ENCODE results near the gene FN1.

DNA sequence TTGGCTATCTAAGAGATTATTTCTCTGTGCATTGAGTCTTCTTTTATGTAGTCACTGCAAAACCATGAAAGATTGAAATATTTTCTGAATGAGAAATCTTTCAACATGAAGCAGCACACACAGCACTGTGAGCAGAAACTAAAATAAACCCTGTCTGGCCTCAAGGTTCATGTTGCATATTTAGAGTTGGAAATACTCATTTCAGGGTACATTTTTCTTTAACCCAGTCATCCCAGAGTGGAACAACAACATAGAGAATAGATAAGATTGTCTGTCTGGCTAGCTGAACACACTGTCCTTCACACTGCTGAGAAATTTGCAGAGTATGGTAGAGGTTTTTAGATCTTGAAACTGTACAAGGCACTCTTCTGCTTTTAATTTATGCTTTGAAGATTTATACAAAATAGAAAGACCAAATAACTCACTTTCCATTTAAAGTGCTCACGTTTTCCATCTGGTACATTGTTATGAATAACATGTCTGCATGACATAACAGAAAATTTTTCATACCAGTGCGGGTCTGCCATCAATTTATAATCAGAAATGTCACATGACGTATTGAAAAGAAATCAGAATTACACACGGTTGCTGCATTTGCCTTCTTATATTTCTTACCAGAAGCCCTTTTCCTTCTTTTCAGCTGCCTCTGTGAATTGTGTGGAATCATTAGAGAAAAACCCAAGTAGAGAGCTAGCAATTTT lies 25.0 kb upstream of the FN1 start:
- TF ChIP-seq, protein P1, sequence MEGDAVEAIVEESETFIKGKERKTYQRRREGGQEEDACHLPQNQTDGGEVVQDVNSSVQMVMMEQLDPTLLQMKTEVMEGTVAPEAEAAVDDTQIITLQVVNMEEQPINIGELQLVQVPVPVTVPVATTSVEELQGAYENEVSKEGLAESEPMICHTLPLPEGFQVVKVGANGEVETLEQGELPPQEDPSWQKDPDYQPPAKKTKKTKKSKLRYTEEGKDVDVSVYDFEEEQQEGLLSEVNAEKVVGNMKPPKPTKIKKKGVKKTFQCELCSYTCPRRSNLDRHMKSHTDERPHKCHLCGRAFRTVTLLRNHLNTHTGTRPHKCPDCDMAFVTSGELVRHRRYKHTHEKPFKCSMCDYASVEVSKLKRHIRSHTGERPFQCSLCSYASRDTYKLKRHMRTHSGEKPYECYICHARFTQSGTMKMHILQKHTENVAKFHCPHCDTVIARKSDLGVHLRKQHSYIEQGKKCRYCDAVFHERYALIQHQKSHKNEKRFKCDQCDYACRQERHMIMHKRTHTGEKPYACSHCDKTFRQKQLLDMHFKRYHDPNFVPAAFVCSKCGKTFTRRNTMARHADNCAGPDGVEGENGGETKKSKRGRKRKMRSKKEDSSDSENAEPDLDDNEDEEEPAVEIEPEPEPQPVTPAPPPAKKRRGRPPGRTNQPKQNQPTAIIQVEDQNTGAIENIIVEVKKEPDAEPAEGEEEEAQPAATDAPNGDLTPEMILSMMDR (IDR thresholded peaks at IDR 0.05), result no peak
- no peak for TF ChIP-seq POLR2A (IDR thresholded peaks at IDR 0.05)
